Muscle layer of duodenum (tissue), 2 donors: Measurements from ENCODE around the gene GPR4.
A peak's percentile ranks its signal among the peaks of the same experiment; 100 is the strongest.

Experiments
- H3K27ac ChIP-seq: one replicate; pipeline ENCODE4 v1.7.0; 2013; ENCODE audit warnings: mild to moderate bottlenecking, low read length
- H3K27me3 ChIP-seq: one replicate; pipeline ENCODE4 v1.7.0; 2013; ENCODE audit warnings: low read depth, mild to moderate bottlenecking, control low read depth, low read length
- H3K36me3 ChIP-seq, 2 donors: one replicate each; pipeline ENCODE4 v1.7.0; 2013; ENCODE audit warnings: low read length in 2 of 2, control low read depth in 1 of 2, mild to moderate bottlenecking in 1 of 2; ENCODE audit not compliant: insufficient read depth in 2 of 2, control insufficient read depth in 1 of 2
- H3K4me1 ChIP-seq, 2 donors: one replicate each; pipeline ENCODE4 v1.7.0; 2013; ENCODE audit warnings: low read length in 2 of 2, mild to moderate bottlenecking in 2 of 2, control low read depth in 1 of 2, moderate library complexity in 1 of 2; ENCODE audit not compliant: insufficient read depth in 2 of 2, control insufficient read depth in 1 of 2
- H3K4me3 ChIP-seq, 2 donors: one replicate each; pipeline ENCODE4 v1.7.0; 2013; ENCODE audit warnings: low read length in 2 of 2, low read depth in 1 of 2, mild to moderate bottlenecking in 1 of 2
- H3K9me3 ChIP-seq, 2 donors: one replicate each; pipeline ENCODE4 v1.7.0; 2013; ENCODE audit warnings: low read length in 2 of 2, control low read depth in 1 of 2, mild to moderate bottlenecking in 1 of 2; ENCODE audit not compliant: control insufficient read depth in 1 of 2
- donor health status: healthy.

GPR4 gene

DNA sequence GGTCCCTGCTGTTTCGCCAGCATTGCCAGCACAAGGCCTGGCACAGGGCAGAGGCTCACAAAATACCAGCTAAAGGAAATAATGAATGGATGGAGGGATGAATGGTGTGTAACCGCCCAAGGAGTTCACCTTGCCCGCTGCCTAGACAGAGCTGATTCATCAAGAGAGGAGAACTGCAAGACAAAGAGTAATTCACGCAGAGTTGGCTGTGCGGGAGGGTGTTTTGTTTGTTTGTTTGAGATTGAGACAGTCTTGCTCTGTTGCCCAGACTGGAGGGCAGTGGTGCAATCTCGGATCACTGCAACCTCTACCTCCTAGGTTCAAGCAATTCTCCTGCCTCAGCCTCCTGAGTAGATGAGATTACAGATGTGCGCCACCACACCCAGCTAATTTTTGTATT lies 20.4 kb downstream of the GPR4 start:
- H3K4me1 ChIP-seq = peaks cover 15 to 17% of the 10 kb centered on the region in 2 donors
- no peak overlapping the region for H3K4me3 ChIP-seq
- no peaks in the 10 kb centered on the region for H3K9me3 ChIP-seq
- no peaks in the 10 kb centered on the region for H3K36me3 ChIP-seq
- H3K27ac ChIP-seq = no peak overlapping the region
- H3K27me3 ChIP-seq = no peaks in the 10 kb centered on the region

- H3K27ac ChIP-seq = no peak overlapping the region
- peaks cover 13 to 19% of the 10 kb centered on the region in 2 donors for H3K4me1 ChIP-seq
- H3K27me3 ChIP-seq = no peaks in the 10 kb centered on the region
- no peak overlapping the region for H3K4me3 ChIP-seq
- H3K9me3 ChIP-seq = no peaks in the 10 kb centered on the region
- H3K36me3 ChIP-seq = no peaks in the 10 kb centered on the region
Observed at GRCh38 chr19:45578861-45579260, 23.2 kb downstream of the GPR4 start.

DNA sequence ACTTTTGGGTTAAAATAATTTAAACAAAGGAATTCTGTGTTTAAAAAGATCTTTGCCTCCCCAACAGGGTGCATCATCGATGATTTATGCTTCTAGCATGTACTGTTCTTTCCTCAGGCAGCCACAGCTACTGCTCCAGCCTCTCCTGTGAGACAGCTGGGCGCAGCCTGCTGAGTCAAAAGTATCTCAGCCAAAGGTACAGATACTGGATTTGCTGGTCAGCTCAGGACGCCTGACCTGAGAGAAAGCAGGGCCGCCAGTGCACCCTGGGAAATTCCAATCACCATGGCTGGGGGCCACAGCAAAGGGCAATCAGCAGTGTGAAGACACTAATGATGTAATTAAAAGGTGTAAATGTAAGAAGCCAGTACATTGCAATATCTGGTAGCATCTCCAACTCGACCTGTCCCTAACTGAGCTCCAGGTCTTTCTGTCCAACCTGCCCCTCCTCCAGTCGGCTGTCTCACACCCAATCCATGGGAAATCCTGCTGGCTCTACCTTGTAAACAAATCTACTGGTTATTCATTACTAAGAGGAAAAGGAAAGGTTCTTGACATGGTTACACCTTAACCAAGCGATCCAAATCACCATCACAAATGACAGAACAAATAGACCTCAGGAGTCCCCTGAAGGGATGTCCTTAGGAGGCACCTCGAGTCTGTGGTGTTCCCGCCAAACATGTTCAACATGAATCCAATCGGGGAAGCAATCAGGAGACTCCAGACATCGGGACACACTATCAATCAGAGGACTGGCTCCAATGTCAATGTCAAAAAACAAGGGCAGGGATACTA lies 24.7 kb downstream of the GPR4 start:
- H3K4me3 ChIP-seq = no peak overlapping the region
- H3K4me1 ChIP-seq = peaks cover 13 to 19% of the 10 kb centered on the region in 2 donors
- peak overlapping the region; percentile 64 for H3K27ac ChIP-seq
- no peaks in the 10 kb centered on the region for H3K36me3 ChIP-seq
- no peaks in the 10 kb centered on the region for H3K9me3 ChIP-seq
- H3K27me3 ChIP-seq = no peaks in the 10 kb centered on the region

DNA sequence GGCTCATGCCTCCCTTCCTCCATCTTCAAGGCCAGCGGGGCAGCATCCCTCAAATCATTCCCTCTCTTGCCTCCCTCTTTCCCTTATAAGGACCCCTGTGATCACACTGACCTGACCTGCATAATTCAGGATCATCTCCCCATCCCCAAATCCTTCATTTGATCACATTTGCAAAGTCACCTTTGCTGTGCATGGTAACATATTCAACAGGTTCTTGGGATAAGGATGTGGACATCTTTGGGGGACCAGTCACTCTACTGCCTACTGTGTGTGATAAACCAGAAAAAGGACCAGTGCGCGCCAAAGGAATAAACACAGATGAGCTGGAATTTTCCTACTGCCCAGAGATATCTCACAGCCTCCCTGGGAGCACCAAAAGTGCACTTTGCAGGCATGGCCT lies 25.3 kb downstream of the GPR4 start:
- Histone ChIP-seq H3K4me3 (no peak overlapping the region), H3K27ac (peak overlapping the region; percentile 56), H3K27me3 (no peaks in the 10 kb centered on the region), H3K9me3 (no peaks in the 10 kb centered on the region), H3K36me3 (no peaks in the 10 kb centered on the region), H3K4me1 (peaks cover 13 to 19% of the 10 kb centered on the region in 2 donors)

DNA sequence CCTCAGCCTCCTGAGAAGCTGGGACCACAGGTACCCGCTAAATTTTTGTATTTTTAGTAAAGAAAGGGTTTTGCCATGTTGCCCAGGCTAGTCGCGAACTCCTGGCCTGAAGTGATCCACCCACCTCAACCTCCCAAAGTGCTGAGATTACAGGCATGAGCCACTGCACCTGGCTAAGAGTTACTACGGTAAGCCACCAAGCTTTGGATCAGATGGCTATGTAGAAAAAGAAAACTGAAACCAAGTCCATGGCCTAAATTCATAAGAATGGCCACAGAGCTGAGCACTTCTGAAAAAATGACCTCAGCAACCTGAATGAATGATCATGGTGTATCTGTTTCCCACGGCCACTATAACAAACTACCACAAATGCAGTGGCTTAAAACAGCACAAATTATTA lies 26.8 kb downstream of the GPR4 start:
- no peaks in the 10 kb centered on the region for H3K9me3 ChIP-seq
- H3K27me3 ChIP-seq = no peaks in the 10 kb centered on the region
- no peak overlapping the region for H3K4me3 ChIP-seq
- no peak overlapping the region for H3K27ac ChIP-seq
- H3K4me1 ChIP-seq = peaks cover 13 to 19% of the 10 kb centered on the region in 2 donors
- H3K36me3 ChIP-seq = no peaks in the 10 kb centered on the region

GRCh38 chr19:45574526-45574925 lies 27.5 kb downstream of the GPR4 start:
- Histone ChIP-seq H3K4me1 (peaks cover 13 to 19% of the 10 kb centered on the region in 2 donors), H3K36me3 (no peaks in the 10 kb centered on the region), H3K27ac (no peak overlapping the region), H3K9me3 (no peaks in the 10 kb centered on the region), H3K27me3 (no peaks in the 10 kb centered on the region), H3K4me3 (no peak overlapping the region)

GRCh38 chr19:45571457-45572220 lies 30.4 kb downstream of the GPR4 start:
- no peak overlapping the region for H3K4me3 ChIP-seq
- no peak overlapping the region for H3K27ac ChIP-seq

GRCh38 chr19:45569619-45570421 lies 32.2 kb downstream of the GPR4 start:
- no peaks in the 10 kb centered on the region for H3K27me3 ChIP-seq
- H3K36me3 ChIP-seq = no peaks in the 10 kb centered on the region
- no peak overlapping the region for H3K27ac ChIP-seq
- H3K9me3 ChIP-seq = no peaks in the 10 kb centered on the region
- no peaks in the 10 kb centered on the region for H3K4me1 ChIP-seq
- H3K4me3 ChIP-seq = no peak overlapping the region

More at GRCh38 chr19:45571457-45572220, 30.4 kb downstream of the GPR4 start:
- no peaks in the 10 kb centered on the region for H3K9me3 ChIP-seq
- H3K27me3 ChIP-seq = no peaks in the 10 kb centered on the region
- peaks cover 2 to 4% of the 10 kb centered on the region in 2 donors for H3K4me1 ChIP-seq
- no peaks in the 10 kb centered on the region for H3K36me3 ChIP-seq

- no peaks in the 10 kb centered on the region for H3K27me3 ChIP-seq
- H3K4me1 ChIP-seq = no peaks in the 10 kb centered on the region
- H3K36me3 ChIP-seq = no peaks in the 10 kb centered on the region
- H3K27ac ChIP-seq = no peak overlapping the region
- H3K9me3 ChIP-seq = no peaks in the 10 kb centered on the region
- H3K4me3 ChIP-seq = no peak overlapping the region
Observed at GRCh38 chr19:45568732-45569131, 33.3 kb downstream of the GPR4 start.

DNA sequence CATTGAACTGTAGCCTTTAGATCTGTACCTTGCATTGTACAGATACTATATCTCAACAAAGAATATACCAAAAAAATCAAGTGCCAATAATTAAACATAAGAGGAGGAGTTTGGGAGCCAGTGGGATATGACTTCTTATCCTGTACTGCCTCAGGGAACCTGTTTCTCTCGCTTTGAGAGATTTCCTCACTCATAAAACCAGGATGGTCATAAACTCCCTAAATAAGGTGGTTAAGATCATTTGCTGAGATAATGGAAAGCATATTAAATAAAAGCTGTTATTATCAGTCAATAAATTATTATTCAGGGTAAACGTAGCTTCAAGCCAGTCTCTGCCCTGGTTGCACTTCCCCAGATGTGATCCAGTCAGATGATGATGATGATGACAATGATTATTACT lies 34.4 kb downstream of the GPR4 start:
- H3K9me3 ChIP-seq = no peaks in the 10 kb centered on the region
- no peaks in the 10 kb centered on the region for H3K27me3 ChIP-seq
- H3K36me3 ChIP-seq = no peaks in the 10 kb centered on the region
- no peak overlapping the region for H3K27ac ChIP-seq
- no peaks in the 10 kb centered on the region for H3K4me1 ChIP-seq
- no peak overlapping the region for H3K4me3 ChIP-seq

- H3K9me3 ChIP-seq = no peaks in the 10 kb centered on the region
- no peaks in the 10 kb centered on the region for H3K27me3 ChIP-seq
- no peak overlapping the region for H3K27ac ChIP-seq
- H3K36me3 ChIP-seq = no peaks in the 10 kb centered on the region
- H3K4me3 ChIP-seq = no peak overlapping the region
- no peaks in the 10 kb centered on the region for H3K4me1 ChIP-seq
Observed at GRCh38 chr19:45564131-45564780, 37.8 kb downstream of the GPR4 start.
